Fibroblast of the conjunctiva (primary cell): ENCODE data around the gene MFAP3L.
A peak's percentile ranks its signal among the peaks of the same experiment; 100 is the strongest.
"Not testable (repeated sequence)": the region's sequence is repeated elsewhere in the genome, so short reads cannot be mapped to it uniquely, and the experiment has no call there.

Experiments
- DNase-seq: peaks from one replicate; pipeline ENCODE4 v3.0.0-alpha.2; 2010; ENCODE audit warnings: low read depth

Gene MFAP3L

DNA sequence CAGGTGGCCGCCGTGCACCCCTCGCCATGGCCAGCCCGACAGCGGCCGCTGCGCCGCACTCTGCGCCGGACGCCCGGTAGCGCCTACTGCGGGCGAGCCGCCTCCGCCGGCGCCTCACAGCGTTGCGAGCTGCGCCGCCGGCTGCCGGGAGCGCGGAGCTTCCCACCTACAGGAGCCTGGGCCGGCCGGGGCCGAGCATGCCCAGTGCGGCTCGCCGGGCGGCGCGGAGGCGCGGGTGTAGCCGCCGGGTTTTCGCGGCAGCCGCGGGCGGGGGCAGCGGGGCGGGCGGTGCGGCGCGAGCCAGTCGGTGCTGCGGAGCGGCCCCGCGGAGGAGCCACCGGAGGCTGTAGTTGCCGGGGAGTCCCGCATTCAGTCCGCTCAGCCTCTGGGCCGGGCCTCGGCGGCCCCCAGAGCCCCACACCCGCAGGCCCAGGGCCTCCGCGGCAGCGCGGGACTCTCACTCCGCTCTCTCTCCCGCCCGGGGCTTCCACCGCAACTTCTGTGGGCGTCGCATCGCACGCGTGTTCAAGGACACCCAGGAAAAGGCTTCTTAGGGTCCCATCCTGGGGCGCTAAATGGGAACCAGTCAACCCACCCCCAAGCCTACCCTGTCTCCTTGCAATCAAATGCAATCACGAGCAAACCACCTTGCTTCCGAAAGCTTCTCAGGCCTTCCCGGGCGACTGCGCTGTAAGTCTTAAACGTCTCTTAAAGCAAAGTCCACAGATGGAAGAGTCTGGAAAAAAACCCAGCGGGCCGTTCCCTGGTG is at the start of gene MFAP3L:
Gene MFAP3L (minus strand): TSS at position 143 of the 769 bp plus-strand sequence. CDS start 20,518 bp downstream, outside the sequence.
- DNase-seq: peak; percentile 63

DNA sequence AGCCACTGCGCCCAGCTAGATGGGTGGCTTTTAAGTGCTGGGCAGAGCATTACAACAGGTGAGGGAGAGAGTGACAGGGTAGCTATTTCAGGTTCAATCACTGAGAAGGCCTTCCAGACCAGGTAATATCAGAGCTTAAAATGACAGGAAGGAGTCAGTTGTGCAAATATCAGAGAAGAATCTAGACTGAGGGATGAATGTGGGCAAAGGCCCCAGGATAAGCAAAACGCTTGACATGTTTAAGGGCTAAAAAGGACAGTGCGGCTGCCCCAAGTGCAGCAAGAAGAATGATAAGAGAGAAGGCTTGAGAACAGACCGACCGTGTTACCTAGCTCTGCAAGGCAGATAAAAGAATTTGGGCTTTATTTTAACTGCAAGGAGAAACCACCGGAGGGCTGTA is 45.0 kb upstream of the MFAP3L start:
- DNase-seq: no peak

DNA sequence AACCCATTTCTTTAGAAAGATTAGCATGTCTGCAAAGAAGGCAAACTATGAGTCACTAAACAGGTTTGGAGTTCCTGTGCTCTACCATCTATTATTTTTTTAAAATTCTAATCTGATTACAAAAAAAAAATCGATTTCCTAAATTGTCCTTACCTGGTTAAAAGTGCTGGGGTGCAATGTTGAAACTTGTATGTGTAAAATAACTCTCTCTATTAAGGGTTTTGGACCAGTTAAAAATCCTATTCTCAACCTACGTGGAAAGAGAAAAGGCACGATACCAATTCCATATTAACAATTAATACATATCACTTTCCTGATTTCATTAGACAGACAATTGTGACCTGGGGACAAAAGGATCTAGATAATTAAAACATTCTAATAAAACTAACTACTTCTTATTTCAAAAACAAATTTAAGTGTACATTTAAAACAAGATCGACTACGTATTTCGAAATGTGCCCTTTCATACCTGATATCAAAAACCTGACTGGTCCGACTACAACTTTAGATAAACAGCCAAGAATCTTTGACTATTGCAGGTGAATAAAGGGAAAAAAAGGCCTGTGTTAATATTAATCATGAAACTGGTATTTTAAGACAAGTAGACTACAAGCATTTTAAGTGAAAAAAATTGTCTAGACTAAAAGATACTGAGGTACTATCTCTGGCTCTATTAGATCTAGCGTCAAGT is 42.4 kb upstream of the MFAP3L start:
- no peak for DNase-seq

DNA sequence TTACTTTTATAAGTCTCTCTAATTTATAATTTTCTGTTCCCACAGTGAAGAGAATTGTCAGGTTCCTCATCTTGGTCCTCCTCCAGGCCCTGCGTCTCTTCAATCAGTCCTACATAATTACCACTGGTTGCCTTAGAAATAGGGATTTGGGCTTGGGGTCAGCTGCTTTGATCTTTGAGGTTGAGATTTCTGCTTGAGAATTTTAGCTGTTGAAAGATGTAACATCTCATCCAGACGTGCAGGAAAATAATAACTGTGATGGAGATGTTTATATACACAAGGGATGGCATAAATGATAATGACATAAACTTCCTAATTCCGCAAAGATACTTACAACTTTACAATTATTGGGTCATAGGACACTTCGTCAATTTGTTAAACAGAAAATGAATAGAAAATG is 33.2 kb upstream of the MFAP3L start:
- no peak for DNase-seq

DNA sequence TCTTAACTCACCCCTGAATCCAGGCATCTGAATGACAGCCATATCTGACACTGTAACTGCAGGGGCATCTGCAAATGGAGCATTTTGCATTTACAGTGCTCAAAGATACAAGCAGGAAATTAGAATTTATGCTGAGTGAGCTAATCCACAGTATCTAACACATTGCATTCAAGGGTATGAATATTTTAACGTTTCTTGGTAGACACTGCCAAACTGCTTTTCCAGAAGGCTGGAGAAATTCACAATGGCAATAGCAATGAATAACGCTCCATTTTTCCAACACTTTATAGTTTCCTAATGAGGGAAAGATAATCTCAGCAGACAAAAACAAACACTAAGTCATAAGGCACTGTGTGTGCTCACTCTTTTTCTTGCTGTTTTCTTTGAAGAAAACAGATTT is 32.6 kb upstream of the MFAP3L start:
- DNase-seq: no peak

DNA sequence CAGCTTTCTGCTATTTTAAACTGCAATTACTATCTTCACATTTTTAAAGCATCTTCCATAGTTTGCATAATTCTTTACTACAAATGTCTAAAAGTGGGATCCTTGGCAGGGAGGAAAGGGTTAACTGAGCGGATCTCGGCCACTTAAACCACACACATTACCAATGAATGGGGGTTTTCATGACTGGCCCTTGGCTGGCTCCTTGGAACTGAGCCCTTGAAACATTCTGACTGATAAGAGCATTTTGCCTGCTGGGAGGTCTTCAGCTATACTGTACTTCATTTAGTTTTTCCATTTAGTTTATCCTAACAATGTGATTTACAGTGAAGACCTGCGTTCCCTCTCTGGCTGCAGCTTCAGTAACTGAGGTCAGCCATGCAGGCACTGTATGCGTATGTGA is 31.7 kb upstream of the MFAP3L start:
- DNase-seq: no peak

DNA sequence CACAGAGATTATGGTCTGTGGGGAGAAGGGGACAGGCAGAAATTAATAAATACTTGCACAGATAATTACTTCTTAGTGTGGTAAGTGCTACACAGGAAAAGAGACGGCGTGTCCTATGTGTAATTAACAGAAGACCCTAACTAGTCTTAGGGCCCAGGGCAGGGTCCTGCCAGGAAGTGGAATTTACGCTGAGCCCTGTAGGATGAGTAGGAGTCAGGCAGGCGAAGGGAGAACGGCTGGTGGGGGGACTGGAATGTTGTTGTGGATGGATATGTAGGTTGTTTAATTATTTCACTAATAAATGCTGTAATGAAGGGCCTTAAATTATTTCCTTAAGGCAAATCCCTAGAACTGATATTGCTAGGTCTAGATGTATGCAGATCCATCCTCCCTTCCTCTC is 26.7 kb upstream of the MFAP3L start:
- no peak for DNase-seq

DNA sequence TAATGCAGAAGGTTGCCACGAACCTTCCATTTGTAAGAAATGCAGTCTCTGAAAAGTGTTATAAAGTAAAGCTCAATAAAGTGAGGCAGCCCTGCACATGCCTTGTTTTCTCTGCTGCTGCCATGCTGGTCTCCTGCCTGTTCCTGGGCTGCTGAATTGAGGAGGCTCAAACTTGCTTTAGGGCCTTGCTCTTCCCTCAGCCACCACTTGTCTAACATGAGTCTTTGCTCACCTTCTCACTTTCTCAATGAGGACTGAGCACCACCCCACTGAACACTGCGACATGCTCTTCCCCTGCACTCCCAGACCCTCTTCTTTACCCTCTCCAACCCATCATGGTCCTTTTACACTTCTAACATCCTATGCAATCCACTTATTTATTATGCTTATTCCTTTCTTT is 25.2 kb upstream of the MFAP3L start:
- DNase-seq: no peak

DNA sequence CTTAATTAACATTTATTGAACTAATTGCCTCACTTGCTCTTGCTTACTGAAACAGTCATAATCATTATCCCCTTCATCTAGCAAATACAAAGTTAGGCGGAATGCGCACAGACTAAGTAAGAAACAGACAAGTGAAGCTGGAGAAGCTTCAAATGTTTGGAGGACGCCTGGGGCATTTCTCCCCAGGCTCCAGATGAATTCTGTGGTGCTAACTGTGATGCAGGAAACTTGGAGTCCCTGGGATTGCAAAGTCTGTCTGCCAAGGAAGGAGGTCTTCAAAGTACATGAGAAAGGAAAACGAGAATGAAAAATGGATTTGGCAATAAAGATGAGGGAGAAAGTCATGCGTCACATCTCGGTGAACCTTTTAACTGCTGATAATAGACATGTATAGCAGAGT is 23.6 kb upstream of the MFAP3L start:
- DNase-seq: no peak

DNA sequence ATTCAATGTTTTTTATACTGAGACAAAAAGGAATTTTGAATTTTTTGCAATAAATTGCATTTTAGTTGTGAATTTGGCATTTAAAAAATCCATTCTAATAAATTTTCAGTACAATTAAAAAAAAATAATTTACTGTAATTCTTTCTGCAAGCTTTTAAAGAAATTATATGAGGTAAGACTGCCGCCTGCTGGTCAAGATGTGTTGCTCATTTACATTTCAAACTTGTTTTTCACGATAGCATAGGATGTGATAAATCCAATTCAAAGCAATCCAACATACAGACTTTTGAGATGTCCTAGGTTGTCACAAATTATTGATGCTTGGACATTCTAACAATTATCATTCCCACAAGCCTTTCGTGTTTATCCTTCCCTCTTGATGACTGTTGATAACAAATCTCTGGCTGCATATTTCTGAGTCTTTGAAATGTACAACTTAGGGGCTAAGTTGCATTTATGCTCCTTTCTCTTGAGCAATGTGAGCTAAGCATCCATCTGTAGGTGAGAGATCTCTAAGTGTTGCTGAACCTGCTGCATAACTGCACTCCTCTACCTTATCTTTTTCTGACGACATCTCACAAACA is 21.7 kb upstream of the MFAP3L start:
- peak; percentile 60 for DNase-seq

DNA sequence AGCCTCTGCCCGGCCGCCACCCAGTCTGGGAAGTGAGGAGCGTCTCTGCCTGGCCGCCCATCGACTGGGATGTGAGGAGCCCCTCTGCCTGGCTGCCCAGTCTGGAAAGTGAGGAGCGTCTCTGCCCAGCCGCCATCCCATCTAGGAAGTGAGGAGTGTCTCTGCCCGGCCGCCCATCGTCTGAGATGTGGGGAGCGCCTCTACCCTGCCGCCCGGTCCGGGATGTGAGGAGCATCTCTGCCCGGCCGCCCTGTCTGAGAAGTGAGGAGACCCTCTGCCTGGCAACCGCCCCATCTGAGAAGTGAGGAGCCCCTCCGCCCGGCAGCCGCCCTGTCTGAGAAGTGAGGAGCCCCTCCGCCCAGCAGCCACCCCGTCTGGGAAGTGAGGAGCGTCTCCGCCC is 20.0 kb upstream of the MFAP3L start:
- not testable (repeated sequence) for DNase-seq

DNA sequence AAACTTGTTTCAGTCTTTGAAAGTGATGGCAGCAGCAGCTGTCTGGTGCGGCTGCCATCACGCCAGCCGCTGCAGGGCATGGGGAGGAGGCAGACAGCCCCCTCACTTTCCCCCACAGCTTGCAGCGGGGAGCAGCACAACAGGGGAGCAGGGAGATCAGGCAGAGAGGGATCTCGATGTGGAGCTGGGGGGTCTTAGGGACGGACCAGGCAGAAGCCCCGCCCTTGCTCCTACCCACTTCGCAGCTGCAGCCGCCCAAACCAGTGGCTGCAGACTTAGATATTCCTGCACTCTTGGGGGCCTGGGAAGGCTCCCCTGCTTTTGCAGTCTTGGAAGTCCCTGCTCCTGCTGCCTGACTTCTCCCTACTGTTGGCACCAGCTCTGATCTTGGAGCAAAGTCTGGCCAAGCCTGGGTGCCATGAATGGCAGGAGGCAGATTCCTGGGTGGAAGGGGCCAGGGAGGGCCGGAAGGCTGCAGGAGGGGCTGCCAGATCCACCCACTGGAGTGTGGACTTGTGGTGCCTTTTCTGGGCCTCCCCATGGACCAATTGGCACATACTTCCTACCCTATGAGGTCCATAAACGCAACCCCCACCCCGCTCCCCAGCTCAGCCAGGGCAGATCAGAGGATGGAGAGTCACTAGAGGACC is 14.0 kb upstream of the MFAP3L start:
- no peak for DNase-seq

DNA sequence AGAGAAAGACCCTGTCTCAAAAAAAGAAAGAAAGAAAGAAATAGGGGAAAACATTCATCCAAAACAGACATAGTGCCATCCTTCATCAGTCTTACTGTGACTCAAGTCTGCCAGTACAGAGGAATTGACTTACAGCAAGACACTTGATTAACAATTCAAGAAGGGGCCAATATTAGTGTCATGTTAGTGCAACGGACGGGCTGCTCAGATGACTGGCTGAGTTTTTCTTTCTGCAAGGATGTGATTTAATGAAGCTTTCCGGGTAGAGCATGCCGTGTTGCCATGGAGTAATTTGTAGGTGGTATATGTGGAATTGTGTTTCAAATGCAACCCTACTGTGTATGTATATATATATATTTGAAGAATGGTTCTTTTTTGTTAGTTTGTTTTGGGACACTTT is 12.6 kb upstream of the MFAP3L start:
- DNase-seq: no peak

DNA sequence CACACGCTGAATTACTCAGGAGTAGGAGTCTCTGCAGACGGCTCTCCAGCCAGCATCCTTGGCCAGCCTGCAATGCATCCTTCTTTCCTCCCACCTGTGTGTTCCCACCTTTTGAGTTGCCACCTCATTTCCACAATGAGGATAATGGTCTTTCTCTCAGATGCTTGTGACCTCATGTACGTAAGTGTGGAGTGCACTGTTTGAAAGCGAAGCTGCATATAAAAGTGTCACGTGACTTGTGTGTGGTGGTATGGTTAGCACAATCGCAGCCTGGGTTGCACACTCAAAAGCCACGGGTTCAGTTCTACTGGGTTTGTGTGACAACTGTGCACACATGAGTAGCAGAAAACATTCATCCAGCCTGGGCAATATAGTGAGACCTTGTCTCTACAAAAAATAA is 12.0 kb upstream of the MFAP3L start:
- DNase-seq: no peak

DNA sequence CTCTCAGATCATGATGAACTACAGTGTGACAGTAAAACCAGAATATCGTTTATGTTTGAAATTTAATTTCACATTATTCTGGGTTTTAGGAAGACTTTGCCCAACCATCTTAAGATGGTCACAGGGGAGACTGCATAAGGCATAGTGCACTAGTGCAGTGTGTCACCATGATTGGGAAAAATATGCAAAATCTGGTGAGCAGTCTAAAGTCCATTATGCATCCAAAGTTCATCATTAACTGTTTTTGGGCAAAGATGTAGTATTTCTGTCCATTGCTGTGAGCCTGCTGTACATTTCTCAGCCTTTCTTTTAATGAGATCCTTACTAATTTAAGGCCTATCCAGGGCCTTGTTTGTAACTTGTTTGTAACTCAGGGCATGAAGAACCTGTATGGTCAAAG is 11.3 kb upstream of the MFAP3L start:
- no peak for DNase-seq

DNA sequence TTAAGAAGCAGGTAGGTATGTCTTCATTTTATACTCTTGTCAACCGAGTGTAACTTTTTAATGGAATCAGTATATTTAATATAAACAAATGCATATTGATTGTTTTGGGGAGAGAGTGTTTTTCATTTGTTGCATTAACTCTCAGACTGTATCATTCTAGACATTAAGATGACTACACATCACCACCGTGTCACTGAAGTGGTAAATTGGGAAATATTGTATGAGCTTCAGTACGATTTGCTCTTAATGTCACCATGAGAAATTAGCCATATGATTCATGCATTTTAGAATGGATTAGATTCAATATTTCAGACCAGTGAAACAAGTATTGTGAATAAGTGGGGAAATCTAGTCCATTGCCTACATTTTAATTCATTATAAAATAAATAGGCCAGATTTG is 9.7 kb upstream of the MFAP3L start:
- DNase-seq: no peak

DNA sequence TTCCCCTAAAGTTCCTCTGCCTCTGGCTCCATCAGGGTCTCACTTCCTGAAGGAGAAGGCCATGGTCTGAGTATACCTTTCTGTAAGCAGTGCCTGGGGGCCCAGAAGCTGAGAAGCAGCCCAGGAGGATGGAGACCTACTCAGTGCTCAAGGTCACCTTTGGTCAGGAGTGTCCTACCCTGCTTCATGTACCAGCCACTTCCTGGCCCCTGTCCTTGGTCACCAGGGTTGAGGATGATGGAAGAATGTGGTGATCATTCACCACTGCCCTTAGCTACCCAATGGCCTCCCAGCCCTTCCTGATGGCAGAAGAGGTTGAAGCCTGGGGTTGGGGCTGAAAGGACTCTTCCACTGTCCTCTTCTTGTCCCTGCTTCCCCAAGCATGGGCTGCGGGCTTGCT is 9.0 kb upstream of the MFAP3L start:
- no peak for DNase-seq

DNA sequence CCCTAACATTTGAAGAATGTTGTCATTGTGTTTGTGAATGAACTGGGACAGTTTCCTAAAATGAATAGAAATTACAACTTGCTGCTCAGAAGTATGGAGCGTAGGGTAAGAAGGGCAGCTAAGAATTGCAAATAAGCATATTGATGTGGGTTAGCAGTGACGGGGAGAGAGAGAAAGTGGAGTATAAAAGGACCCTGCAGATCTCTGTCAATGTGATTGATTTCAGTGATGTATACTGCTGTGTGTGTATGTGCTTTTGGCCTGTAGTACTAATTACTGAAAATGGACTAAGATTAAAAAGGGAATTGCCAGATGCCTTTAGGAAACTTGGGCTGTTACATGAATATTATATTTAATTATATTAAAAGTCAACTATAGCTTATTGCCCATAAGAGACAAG is 7.8 kb upstream of the MFAP3L start:
- no peak for DNase-seq

DNA sequence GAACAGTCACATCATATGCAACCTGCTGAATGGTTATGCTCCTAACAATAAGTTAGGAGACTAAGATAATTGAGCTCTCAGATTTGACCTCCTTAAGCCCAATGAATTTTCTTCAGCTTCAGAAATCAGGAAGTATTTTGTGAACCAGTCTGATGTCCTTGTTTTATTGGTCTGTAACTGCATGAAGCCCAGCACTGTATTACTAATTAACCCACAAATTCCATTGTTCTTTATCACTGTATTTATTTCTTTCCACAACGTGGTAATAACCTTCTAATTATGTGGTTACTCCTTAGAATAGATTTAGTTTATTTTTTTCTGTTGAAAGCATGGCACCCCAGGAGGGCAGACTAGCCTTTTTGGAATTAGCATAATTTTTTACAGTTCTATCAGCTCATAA is 3.9 kb upstream of the MFAP3L start:
- DNase-seq: no peak

DNA sequence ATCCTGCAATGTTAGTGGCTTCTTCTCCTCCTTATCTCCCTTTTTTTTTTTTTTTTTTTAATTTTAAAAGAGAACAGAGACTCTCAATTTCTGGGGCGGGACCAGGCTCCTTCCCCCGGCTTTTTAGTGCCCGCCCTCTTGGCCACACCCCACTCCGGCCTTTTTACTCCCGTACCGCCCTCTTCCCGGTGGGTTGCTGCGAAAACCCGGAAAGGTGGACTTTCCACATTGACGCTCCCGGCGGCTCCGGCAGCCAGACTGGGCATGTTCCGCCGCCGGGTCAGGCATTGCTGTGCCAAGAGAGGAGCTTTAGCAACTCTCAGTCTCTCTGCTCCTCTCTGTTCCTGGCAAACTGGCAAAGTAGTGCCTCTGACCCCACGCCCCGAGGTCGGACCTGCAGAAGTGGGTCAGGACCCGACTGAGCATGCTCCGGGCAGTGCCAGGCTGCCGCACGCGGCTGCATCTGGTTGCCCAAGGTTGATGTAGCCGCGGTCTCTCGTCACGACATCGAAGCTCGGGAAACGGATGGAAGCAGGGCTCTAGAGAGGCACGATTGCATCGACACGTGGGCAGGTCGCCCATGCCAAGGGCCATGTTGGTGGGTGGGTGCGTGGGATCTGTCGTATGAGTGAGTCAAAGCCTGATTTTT is 1.1 kb upstream of the MFAP3L start:
- DNase-seq: peak; percentile 83

DNA sequence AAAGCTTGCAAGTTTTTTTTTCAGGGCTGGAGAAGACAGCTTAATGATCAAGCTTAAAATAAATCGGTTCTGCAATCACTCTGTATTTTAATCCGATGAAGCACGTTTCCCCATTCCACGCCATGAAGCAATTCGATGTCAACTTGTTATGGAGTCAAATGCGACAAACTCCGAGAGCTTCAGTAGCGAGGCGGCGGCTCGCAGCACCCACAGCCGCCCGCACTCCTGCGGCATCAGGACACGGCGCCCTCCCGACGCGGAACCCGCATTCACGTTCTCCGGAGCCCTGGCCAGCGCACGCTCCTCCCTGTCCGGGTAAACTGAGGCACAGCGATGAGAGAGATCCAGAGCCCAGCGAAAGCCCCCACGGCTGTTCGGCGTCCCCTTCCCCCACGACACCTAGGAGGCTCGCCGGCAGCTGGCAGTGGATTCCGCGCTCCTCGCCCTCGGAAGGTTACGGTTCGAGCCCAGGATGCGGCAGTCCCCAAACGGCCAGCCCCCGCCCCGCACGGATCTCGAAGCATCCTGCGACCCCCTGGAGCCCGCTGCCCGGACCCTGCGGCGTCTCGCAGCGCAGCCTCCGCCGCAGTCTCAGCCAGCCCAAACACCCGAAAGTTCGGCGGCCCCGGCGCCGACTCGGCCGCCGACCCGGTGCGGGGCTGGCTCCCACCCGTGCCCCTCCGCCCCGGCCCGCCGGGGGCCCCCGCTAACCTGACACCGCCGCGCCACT is 507 bp downstream of the MFAP3L start:
- no peak for DNase-seq

DNA sequence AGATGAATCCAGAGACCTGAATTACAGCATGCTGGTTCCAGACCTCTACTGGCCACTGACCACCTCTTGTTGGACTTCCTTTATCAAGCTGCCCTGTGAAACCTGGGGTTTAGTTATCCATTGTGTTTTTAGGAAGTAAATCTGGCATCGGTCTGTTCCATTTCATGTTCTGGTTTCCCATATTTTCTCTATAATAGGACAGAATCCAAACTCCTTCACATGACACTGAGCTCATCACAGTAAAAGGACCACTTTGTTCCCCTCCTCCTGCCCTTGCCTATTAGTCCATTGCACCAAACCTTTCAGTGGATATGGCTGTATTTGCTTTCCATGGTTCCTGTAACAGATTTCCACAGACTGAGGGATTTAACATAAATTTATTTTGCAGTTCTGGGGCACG is 4.0 kb downstream of the MFAP3L start:
- no peak for DNase-seq
